SK-N-SH (cell line): Measurements from ENCODE around the gene ST7. TPM values are rescaled to one million over a fixed set of nuclear protein-coding genes. Genes with fewer than 3 reads are reported as not detected.

Source experiments
- CTCF ChIA-PET: fragments of 300-600, 350-600 bp; formaldehyde crosslinking; extraction: SDS; loops from one replicate; lab custom pipeline; 2021; lab: Yijun Ruan, JAX
- POLR2A ChIA-PET: fragments of 350-600 bp; sonication (Branson Sonifier 250); formaldehyde crosslinking; extraction: SDS; loops from one replicate; lab custom pipeline; 2020; ENCODE audit warnings: antibody characterized with exemption, inconsistent platforms; lab: Yijun Ruan, JAX
- DNase-seq: peaks from one replicate; pipeline ENCODE4 v3.0.0; 2012
- H2AFZ ChIP-seq: fragments of 200-600 bp; sonication (generic); 2 replicates; pipeline ENCODE4 v1.8.1; 2016; ENCODE audit warnings: antibody characterized with exemption, mild to moderate bottlenecking, low read depth
- H3F3A ChIP-seq: fragments of 200-600 bp; sonication (generic); replicated peaks from 2 replicates; pipeline ENCODE3; 2016; ENCODE audit warnings: antibody characterized with exemption, mild to moderate bottlenecking; ENCODE audit not compliant: insufficient read depth
- H3K27ac ChIP-seq, 2 experiments: fragments of 200-500 bp in 1 of 2; fragments of 200-600 bp in 1 of 2; sonication (Bioruptor generic) in 1 of 2; sonication (generic), shearing (Covaris generic) in 1 of 2; 2 replicates each; pipeline versions ENCODE4 v1.5.1 to v1.6.1; 2014 to 2016; ENCODE audit warnings: low read depth in 2 of 2, inconsistent platforms in 1 of 2, low read length in 1 of 2, mild to moderate bottlenecking in 1 of 2, mixed read lengths in 1 of 2
- H3K27me3 ChIP-seq: fragments of 200-600 bp; sonication (generic), shearing (Covaris generic); 2 replicates; pipeline ENCODE4 v1.6.1; 2016; ENCODE audit warnings: mixed run types; ENCODE audit not compliant: insufficient read depth
- H3K36me3 ChIP-seq, 2 experiments: fragments of 200-500 bp in 1 of 2; fragments of 200-600 bp in 1 of 2; sonication (Bioruptor generic) in 1 of 2; sonication (generic) in 1 of 2; replicated peaks in 1 of 2; 2 replicates each; pipeline versions ENCODE3 to v1.5.1; 2014 to 2016; ENCODE audit warnings: low read length in 1 of 2, mild to moderate bottlenecking in 1 of 2; ENCODE audit not compliant: insufficient read depth in 2 of 2, control insufficient read depth in 1 of 2
- H3K4me1 ChIP-seq, 2 experiments: fragments of 200-500 bp in 1 of 2; fragments of 200-600 bp in 1 of 2; sonication (Bioruptor generic) in 1 of 2; sonication (generic), shearing (Covaris generic) in 1 of 2; 2 replicates each; pipeline versions ENCODE4 v1.5.1 to v1.6.1; 2014 to 2016; ENCODE audit warnings: low read depth in 1 of 2, low read length in 1 of 2, mixed run types in 1 of 2; ENCODE audit not compliant: insufficient read depth in 2 of 2, control insufficient read depth in 1 of 2
- H3K4me2 ChIP-seq: fragments of 200-600 bp; sonication (generic), shearing (Covaris generic); 2 replicates; pipeline ENCODE4 v1.6.1; 2017; ENCODE audit warnings: mixed run types
- H3K4me3 ChIP-seq, 2 experiments: fragments of 200-500 bp in 1 of 2; fragments of 200-600 bp in 1 of 2; sonication (Bioruptor generic) in 1 of 2; sonication (generic), shearing (Covaris generic) in 1 of 2; 2 replicates each; pipeline versions ENCODE4 v1.5.1 to v1.8.1; 2014 to 2016; ENCODE audit warnings: low read depth in 2 of 2, inconsistent platforms in 1 of 2, low read length in 1 of 2, mild to moderate bottlenecking in 1 of 2, mixed read lengths in 1 of 2, moderate library complexity in 1 of 2
- H3K79me2 ChIP-seq: fragments of 200-600 bp; sonication (generic); 2 replicates; pipeline ENCODE4 v1.8.1; 2017; ENCODE audit warnings: mild to moderate bottlenecking; ENCODE audit not compliant: insufficient read depth
- H3K9ac ChIP-seq: fragments of 200-600 bp; sonication (generic); 2 replicates; pipeline ENCODE4 v1.6.1; 2017; ENCODE audit warnings: mixed run types
- H3K9me2 ChIP-seq: fragments of 200-600 bp; sonication (generic); 2 replicates; pipeline ENCODE4 v1.6.1; 2017; ENCODE audit warnings: mixed run types
- H3K9me3 ChIP-seq: fragments of 200-600 bp; sonication (generic); 2 replicates; pipeline ENCODE4 v1.6.1; 2017; ENCODE audit warnings: mixed run types, mild to moderate bottlenecking, moderate library complexity
- H4K20me1 ChIP-seq: fragments of 200-600 bp; sonication (generic); 2 replicates; pipeline ENCODE4 v1.6.1; 2017; ENCODE audit warnings: mild to moderate bottlenecking, mixed run types; ENCODE audit not compliant: insufficient read depth
- FOSL2 ChIP-seq: IDR thresholded peaks from 2 replicates; pipeline ENCODE4 v1.4.0; 2012; ENCODE audit warnings: low read depth, mild to moderate bottlenecking, moderate library complexity, borderline replicate concordance
- FOXM1 ChIP-seq: IDR thresholded peaks from 2 replicates; pipeline ENCODE4 v1.4.0; 2012; ENCODE audit warnings: low read depth, mild to moderate bottlenecking
- GABPA ChIP-seq: IDR thresholded peaks from 2 replicates; pipeline ENCODE4 v1.4.0; 2012; ENCODE audit warnings: low read depth, mild to moderate bottlenecking
- GATA2 ChIP-seq: sonication (generic); formaldehyde crosslinking; IDR thresholded peaks from 2 replicates; pipeline ENCODE4 v1.5.0; 2020; ENCODE audit warnings: mild to moderate bottlenecking, missing genetic modification reagents
- JUND ChIP-seq: IDR thresholded peaks from 2 replicates; pipeline ENCODE4 v1.4.0; 2012
- MEF2A ChIP-seq: IDR thresholded peaks from 2 replicates; pipeline ENCODE4 v1.4.0; 2012; ENCODE audit warnings: low read depth, borderline replicate concordance
- RCOR1 ChIP-seq: fragments of 150-350 bp; IDR thresholded peaks from 2 replicates; pipeline ENCODE4 v1.6.1; 2017; ENCODE audit warnings: antibody characterized with exemption, low read length
- RFX5 ChIP-seq: IDR thresholded peaks from 2 replicates; pipeline ENCODE4 v1.6.1; 2012; ENCODE audit warnings: mild to moderate bottlenecking, improper control_type of control experiment, low read length
- SMC3 ChIP-seq: IDR thresholded peaks from 2 replicates; pipeline ENCODE4 v1.6.1; 2012; ENCODE audit warnings: low read depth, low read length, improper control_type of control experiment
- TAF1 ChIP-seq: IDR thresholded peaks from 2 replicates; pipeline ENCODE4 v1.6.1; 2012; ENCODE audit warnings: low read depth, mild to moderate bottlenecking, low read length, moderate library complexity, borderline replicate concordance
- TCF12 ChIP-seq: IDR thresholded peaks from 2 replicates; pipeline ENCODE4 v1.4.0; 2012
- TEAD4 ChIP-seq: IDR thresholded peaks from 2 replicates; pipeline ENCODE4 v1.4.0; 2012; ENCODE audit warnings: mild to moderate bottlenecking, borderline replicate concordance; ENCODE audit not compliant: insufficient read depth
- YY1 ChIP-seq: IDR thresholded peaks from 2 replicates; pipeline ENCODE4 v1.4.0; 2012; ENCODE audit warnings: low read depth, mild to moderate bottlenecking
- WGBS: methylation state at CpG from one replicate; pipeline ENCODE4 v1.1.6; 2017; ENCODE audit warnings: low lambda C conversion rate; 5-methylcytosine and 5-hydroxymethylcytosine counted together
- polyA plus RNA-seq, 3 experiments: library from polyadenylated mRNA; depleted of rRNA; stranded (reverse); fragments of >200 nt; gene quantifications; 2 replicates each; pipeline ENCODE4 v1.2.3, GENCODE V29; 2012
- TF ChIP-seq, protein P1 (sequence below): fragments of 150-350 bp; IDR thresholded peaks from 2 replicates; pipeline ENCODE4 v1.6.1; 2017; ENCODE audit warnings: antibody characterized with exemption, low read length, low read depth, borderline replicate concordance
- TF ChIP-seq, protein P2 (sequence below): IDR thresholded peaks from 2 replicates; pipeline ENCODE4 v1.4.0; 2012; ENCODE audit warnings: low read depth, borderline replicate concordance
- TF ChIP-seq, protein P3 (sequence below): IDR thresholded peaks from 2 replicates; pipeline ENCODE4; 2012
- TF ChIP-seq, protein P4 (sequence below): fragments of 200-600 bp; sonication (generic); IDR thresholded peaks from 2 replicates; pipeline ENCODE4 v1.6.1; 2017; ENCODE audit warnings: antibody characterized with exemption, mild to moderate bottlenecking, moderate library complexity
- TF ChIP-seq, protein P5 (sequence below): IDR thresholded peaks from 2 replicates; pipeline ENCODE4 v1.6.1; 2012; ENCODE audit warnings: mild to moderate bottlenecking, low read depth, low read length, moderate library complexity

Gene ST7
- polyA plus RNA-seq, 1 of the 3 experiments (the other 2 are of a cell fraction) = 23.5 TPM

DNA sequence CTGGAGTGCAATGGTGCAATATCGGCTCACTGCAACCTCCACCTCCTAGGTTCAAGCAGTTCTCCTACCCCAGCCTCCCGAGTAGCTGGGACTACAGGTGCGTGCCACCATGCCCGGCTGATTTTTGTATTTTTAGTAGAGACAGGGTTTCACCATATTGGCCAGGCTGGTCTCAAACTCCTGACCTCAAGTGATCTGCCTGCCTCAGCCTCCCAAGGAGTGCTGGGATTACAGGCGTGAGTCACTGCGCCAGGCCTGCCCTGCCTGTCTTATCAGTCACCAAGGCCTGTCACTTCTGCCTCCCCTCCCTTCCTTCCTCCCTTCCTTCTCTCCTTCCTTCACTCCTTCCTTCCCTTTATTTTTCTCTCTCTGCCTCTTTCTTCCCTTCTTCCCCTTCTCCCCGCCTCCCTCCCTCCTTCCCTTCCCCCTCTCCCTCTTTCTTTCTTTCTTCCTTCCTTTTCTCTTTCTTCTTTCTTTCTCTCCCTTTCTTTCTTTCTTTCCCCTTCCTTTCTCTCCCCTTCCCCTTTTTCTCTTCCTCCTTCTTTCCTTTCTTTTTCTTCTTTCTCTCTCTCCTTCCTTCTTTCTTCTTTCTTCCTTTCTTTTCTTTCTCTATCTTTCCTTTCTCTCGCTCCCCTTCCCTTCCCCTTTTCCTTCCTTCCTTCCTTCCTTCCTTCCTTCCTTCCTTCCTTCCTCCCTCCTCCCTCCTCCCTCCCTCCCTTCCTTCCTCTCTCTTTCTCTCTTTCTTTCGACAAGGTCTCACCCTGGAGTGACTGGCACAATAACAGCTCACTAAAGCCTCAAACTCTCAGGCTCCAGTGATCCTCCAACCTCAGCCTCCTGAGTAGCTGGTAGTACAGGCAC, 3.1 kb upstream of the ST7 start:
- H3K9me3 ChIP-seq = no peaks in the 10 kb centered on the region
- H4K20me1 ChIP-seq = no peaks in the 10 kb centered on the region
- no peak overlapping the region for H3K4me2 ChIP-seq
- no peak for TF ChIP-seq MEF2A
- TF ChIP-seq TCF12 = no peak
- TF ChIP-seq, protein P1, sequence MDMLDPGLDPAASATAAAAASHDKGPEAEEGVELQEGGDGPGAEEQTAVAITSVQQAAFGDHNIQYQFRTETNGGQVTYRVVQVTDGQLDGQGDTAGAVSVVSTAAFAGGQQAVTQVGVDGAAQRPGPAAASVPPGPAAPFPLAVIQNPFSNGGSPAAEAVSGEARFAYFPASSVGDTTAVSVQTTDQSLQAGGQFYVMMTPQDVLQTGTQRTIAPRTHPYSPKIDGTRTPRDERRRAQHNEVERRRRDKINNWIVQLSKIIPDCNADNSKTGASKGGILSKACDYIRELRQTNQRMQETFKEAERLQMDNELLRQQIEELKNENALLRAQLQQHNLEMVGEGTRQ = no peak
- TF ChIP-seq, protein P2, sequence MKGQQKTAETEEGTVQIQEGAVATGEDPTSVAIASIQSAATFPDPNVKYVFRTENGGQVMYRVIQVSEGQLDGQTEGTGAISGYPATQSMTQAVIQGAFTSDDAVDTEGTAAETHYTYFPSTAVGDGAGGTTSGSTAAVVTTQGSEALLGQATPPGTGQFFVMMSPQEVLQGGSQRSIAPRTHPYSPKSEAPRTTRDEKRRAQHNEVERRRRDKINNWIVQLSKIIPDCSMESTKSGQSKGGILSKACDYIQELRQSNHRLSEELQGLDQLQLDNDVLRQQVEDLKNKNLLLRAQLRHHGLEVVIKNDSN = no peak
- TF ChIP-seq GABPA = no peak
- no peak for TF ChIP-seq FOSL2
- no peak for TF ChIP-seq RCOR1
- TF ChIP-seq SMC3 = no peak
- TF ChIP-seq TEAD4 = no peak
- no peak for TF ChIP-seq FOXM1
- TF ChIP-seq, protein P3, sequence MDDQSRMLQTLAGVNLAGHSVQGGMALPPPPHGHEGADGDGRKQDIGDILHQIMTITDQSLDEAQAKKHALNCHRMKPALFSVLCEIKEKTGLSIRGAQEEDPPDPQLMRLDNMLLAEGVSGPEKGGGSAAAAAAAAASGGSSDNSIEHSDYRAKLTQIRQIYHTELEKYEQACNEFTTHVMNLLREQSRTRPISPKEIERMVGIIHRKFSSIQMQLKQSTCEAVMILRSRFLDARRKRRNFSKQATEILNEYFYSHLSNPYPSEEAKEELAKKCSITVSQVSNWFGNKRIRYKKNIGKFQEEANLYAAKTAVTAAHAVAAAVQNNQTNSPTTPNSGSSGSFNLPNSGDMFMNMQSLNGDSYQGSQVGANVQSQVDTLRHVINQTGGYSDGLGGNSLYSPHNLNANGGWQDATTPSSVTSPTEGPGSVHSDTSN = no peak
- TF ChIP-seq RFX5 = no peak
- TF ChIP-seq, protein P4, sequence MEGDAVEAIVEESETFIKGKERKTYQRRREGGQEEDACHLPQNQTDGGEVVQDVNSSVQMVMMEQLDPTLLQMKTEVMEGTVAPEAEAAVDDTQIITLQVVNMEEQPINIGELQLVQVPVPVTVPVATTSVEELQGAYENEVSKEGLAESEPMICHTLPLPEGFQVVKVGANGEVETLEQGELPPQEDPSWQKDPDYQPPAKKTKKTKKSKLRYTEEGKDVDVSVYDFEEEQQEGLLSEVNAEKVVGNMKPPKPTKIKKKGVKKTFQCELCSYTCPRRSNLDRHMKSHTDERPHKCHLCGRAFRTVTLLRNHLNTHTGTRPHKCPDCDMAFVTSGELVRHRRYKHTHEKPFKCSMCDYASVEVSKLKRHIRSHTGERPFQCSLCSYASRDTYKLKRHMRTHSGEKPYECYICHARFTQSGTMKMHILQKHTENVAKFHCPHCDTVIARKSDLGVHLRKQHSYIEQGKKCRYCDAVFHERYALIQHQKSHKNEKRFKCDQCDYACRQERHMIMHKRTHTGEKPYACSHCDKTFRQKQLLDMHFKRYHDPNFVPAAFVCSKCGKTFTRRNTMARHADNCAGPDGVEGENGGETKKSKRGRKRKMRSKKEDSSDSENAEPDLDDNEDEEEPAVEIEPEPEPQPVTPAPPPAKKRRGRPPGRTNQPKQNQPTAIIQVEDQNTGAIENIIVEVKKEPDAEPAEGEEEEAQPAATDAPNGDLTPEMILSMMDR = no peak
- TF ChIP-seq JUND = no peak
- TF ChIP-seq, protein P5, sequence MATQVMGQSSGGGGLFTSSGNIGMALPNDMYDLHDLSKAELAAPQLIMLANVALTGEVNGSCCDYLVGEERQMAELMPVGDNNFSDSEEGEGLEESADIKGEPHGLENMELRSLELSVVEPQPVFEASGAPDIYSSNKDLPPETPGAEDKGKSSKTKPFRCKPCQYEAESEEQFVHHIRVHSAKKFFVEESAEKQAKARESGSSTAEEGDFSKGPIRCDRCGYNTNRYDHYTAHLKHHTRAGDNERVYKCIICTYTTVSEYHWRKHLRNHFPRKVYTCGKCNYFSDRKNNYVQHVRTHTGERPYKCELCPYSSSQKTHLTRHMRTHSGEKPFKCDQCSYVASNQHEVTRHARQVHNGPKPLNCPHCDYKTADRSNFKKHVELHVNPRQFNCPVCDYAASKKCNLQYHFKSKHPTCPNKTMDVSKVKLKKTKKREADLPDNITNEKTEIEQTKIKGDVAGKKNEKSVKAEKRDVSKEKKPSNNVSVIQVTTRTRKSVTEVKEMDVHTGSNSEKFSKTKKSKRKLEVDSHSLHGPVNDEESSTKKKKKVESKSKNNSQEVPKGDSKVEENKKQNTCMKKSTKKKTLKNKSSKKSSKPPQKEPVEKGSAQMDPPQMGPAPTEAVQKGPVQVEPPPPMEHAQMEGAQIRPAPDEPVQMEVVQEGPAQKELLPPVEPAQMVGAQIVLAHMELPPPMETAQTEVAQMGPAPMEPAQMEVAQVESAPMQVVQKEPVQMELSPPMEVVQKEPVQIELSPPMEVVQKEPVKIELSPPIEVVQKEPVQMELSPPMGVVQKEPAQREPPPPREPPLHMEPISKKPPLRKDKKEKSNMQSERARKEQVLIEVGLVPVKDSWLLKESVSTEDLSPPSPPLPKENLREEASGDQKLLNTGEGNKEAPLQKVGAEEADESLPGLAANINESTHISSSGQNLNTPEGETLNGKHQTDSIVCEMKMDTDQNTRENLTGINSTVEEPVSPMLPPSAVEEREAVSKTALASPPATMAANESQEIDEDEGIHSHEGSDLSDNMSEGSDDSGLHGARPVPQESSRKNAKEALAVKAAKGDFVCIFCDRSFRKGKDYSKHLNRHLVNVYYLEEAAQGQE = no peak
- TF ChIP-seq TAF1 = no peak
- TF ChIP-seq YY1 = no peak
- no peak for TF ChIP-seq GATA2 (CRISPR knock-in tag)
- TF ChIP-seq, all 33 proteins: peak for 0
- DNase-seq = no peak
- Histone ChIP-seq H3K36me3 (no peaks in the 10 kb centered on the region), H3K9me2 (no peaks in the 10 kb centered on the region), H3K4me3 (no peak overlapping the region), H3K9ac (no peak overlapping the region), H2AFZ (no peak overlapping the region), H3K79me2 (peaks cover 13% of the 10 kb centered on the region), H3K27me3 (no peaks in the 10 kb centered on the region), H3F3A (peaks cover 8% of the 10 kb centered on the region), H3K27ac (no peak overlapping the region), H3K4me1 (peaks cover 13 to 14% of the 10 kb centered on the region in 2 experiments; a peak in 3 of 4 replicates)
- POLR2A ChIA-PET = no interaction called here
- CTCF ChIA-PET = interaction anchor here (1.0 to 2.5 kb wide), 4 partner anchors 10 to 436 kb away, joined by 3 to 10 read pairs (median 4); no protein-coding TSS in a partner anchor
- WGBS = 93% methylated on average over 9 of the region's 9 CpGs
